BE2C (cell line): Measurements from ENCODE around the gene TMEM129.
"Not testable (repeated sequence)": the region's sequence is repeated elsewhere in the genome, so short reads cannot be mapped to it uniquely, and the experiment has no call there.

Source experiments
- DNase-seq: peaks from one replicate; pipeline ENCODE4 v3.0.0-alpha.2; 2020
- H3K27me3 ChIP-seq: fragments of 250-450 bp; sonication (Bioruptor Pico); 2 replicates; pipeline ENCODE4 v1.5.1; 2020; ENCODE audit warnings: mild to moderate bottlenecking
- H3K36me3 ChIP-seq: fragments of 250-450 bp; sonication (Bioruptor Pico); 2 replicates; pipeline ENCODE4 v1.5.1; 2020; ENCODE audit warnings: mild to moderate bottlenecking
- H3K4me1 ChIP-seq: fragments of 250-450 bp; sonication (Bioruptor Pico); 2 replicates; pipeline ENCODE4 v1.5.1; 2020
- H3K4me3 ChIP-seq: 2 replicates; pipeline ENCODE4 v1.5.1; 2011; ENCODE audit warnings: low read depth, low read length
- H3K9me3 ChIP-seq: fragments of 250-450 bp; sonication (Bioruptor Pico); 2 replicates; pipeline ENCODE4 v1.5.1; 2020
- CTCF ChIP-seq: IDR thresholded peaks from 2 replicates; pipeline ENCODE4 v1.5.1; 2012; ENCODE audit warnings: mild to moderate bottlenecking, low read depth, low read length

The TMEM129 gene

DNA sequence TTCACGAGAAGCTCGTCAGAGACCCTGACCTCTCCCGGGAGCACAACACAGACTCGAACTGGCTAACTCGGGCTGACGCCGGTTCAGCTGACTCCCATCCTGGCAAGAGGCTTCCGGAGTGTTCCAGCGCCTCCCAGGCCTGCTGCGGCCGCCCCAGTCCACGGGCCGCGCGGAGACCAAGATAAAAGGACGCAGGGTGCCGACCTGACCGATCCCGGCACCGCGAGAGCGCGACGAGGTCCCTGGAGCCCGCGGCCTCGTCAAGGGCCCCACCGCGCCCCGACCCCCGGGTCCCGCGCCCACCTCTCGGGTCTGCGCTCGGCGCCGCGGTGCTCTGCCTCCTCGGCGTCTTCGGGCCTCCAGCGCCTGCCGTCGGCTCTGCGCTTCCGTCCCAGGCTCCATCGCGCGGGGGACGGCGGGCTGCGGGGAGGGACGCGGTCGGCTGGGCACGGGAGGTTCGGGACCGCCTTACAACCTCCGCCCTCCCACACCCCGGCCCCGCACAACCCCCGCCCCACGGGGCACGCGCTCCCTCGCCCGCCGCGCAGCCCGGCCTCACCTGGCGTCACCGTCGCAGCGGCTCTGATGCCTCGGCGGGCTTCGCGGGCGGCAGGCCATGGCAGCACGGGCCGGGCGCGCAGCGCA is 9.4 kb downstream of the TMEM129 start:
- no peak for TF ChIP-seq CTCF
- peaks cover 15% of the 10 kb centered on the region for H3K36me3 ChIP-seq
- no peaks in the 10 kb centered on the region for H3K27me3 ChIP-seq
- DNase-seq: no peak
- peaks cover 6% of the 10 kb centered on the region for H3K4me1 ChIP-seq
- no peaks in the 10 kb centered on the region for H3K9me3 ChIP-seq
- peak overlapping the region; percentile 97 for H3K4me3 ChIP-seq

DNA sequence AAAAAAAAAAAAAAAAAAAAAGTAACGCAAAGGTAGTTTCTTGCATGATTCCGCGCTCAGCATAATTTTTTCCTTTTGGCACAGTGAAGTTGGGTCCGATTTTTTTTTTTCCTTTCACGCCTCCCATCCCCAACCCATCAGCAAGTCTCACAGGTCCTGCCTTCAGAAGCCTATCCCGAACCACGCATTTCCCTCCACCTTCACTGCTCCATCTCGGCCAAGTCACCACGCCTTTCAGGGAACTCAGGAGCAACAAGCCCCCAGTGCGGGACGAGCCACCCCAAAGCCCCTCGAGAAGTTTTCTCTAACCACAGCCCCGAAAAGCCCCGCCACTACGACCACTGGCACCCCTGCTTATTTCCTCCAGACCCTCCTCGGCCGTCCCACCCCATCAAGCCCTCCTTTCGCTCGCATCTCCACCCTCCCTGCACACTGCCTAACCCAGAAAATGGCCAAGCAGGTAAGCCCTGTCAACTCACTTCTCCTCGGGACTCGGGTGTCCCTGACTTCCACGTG is 10.0 kb downstream of the TMEM129 start:
- H3K4me1 ChIP-seq: peaks cover 6% of the 10 kb centered on the region
- DNase-seq: no peak
- H3K27me3 ChIP-seq: no peaks in the 10 kb centered on the region
- H3K36me3 ChIP-seq: peaks cover 21% of the 10 kb centered on the region
- no peaks in the 10 kb centered on the region for H3K9me3 ChIP-seq
- H3K4me3 ChIP-seq: peak overlapping the region; percentile 97
- TF ChIP-seq CTCF: no peak

GRCh38 chr4:1708581-1708980 is 12.5 kb downstream of the TMEM129 start:
- Histone ChIP-seq H3K36me3 (peaks cover 41% of the 10 kb centered on the region), H3K27me3 (no peaks in the 10 kb centered on the region), H3K4me3 (no peak overlapping the region), H3K4me1 (peaks cover 6% of the 10 kb centered on the region), H3K9me3 (no peaks in the 10 kb centered on the region)
- DNase-seq: no peak
- TF ChIP-seq CTCF: no peak

- Histone ChIP-seq H3K9me3 (no peaks in the 10 kb centered on the region), H3K4me1 (peaks cover 6% of the 10 kb centered on the region), H3K36me3 (peaks cover 56% of the 10 kb centered on the region), H3K27me3 (no peaks in the 10 kb centered on the region), H3K4me3 (no peak overlapping the region)
- TF ChIP-seq CTCF: no peak
- DNase-seq: no peak
Observed at GRCh38 chr4:1706358-1706757, 14.8 kb downstream of the TMEM129 start.

DNA sequence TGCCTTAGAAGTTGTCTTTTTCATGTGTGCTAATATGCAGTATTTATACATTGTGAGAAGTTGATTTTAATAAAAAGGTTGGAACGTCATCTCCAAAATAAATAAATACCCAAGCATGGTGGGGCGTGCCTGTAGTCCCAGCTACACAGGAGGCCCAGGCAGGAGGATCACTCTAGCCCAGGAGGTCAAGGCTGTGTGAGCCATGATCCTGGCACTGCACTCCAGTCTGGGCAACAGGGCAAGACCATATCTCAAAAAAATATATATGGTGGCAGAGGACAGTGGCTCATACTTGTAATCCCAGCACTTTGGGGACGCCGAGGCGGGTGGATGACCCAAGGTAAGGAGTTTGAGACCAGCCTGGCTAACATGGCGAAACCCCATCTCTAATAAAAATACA is 15.4 kb downstream of the TMEM129 start:
- peaks cover 56% of the 10 kb centered on the region for H3K36me3 ChIP-seq
- no peak for TF ChIP-seq CTCF

GRCh38 chr4:1703867-1704266 is 17.3 kb downstream of the TMEM129 start:
- no peaks in the 10 kb centered on the region for H3K27me3 ChIP-seq
- peaks cover 60% of the 10 kb centered on the region for H3K36me3 ChIP-seq
- no peak for DNase-seq
- H3K9me3 ChIP-seq: no peaks in the 10 kb centered on the region
- peaks cover 2% of the 10 kb centered on the region; the same call in 1 of the 2 replicates for H3K4me1 ChIP-seq
- H3K4me3 ChIP-seq: no peak overlapping the region
- TF ChIP-seq CTCF: no peak

More for the DNA sequence above, 15.4 kb downstream of the TMEM129 start:
- Histone ChIP-seq H3K9me3 (no peaks in the 10 kb centered on the region), H3K4me1 (peaks cover 6% of the 10 kb centered on the region), H3K4me3 (no peak overlapping the region), H3K27me3 (no peaks in the 10 kb centered on the region)
- DNase-seq: no peak

DNA sequence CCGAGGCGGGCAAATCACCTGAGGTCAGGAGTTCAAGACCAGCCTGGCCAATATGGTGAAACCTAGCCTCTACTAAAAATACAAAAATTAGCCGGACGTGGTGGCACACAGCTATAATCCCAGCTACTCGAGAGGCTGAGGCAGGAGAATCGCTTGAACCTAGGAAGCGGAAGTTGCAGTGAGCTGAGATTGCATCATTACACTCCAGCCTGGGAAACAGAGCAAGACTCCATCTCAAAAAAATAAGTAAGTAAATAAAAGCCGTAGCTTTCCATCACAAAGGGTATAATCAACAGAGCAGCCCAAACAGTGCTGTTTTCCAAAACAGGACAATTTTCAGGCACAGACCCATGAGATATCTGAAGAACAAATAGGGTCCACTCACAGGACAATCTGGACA is 19.5 kb downstream of the TMEM129 start:
- DNase-seq: not testable (repeated sequence)
- H3K36me3 ChIP-seq: peaks cover 73% of the 10 kb centered on the region

More for the DNA sequence above, 19.5 kb downstream of the TMEM129 start:
- H3K4me1 ChIP-seq, H3K27me3 ChIP-seq, H3K9me3 ChIP-seq, H3K4me3 ChIP-seq: not testable (repeated sequence)
